ENCODE measurements around the gene CDKN3.

- no peak for TF ChIP-seq EZH2phosphoT487 (IDR thresholded peaks at IDR 0.05; ENCODE audit: borderline replicate concordance)
- no peak for TF ChIP-seq CTCF (conservative IDR thresholded peaks at IDR 0.05; ENCODE audit: low read length)
Measured at GRCh38 chr14:54453252-54453651, 56.4 kb downstream of the CDKN3 start.

Measured in Loucy (cell line).